H1 (cell line): ENCODE data around the gene FHL1. TPM values are rescaled to one million over a fixed set of nuclear protein-coding genes. Genes with fewer than 3 reads are reported as not detected.

Experiments
- CTCF ChIA-PET: fragments of 300-600 bp; sonication (Branson Sonifier 250); formaldehyde crosslinking; loops from one replicate; lab custom pipeline; 2021; ENCODE audit not compliant: partially characterized antibody; lab: Charles Lee
- POLR2A ChIA-PET: fragments of 300-600 bp; sonication (Branson Sonifier 250); formaldehyde crosslinking; loops from one replicate; lab custom pipeline; 2021; ENCODE audit warnings: inconsistent platforms; ENCODE audit not compliant: partially characterized antibody; lab: Charles Lee
- DNase-seq, 2 experiments: peaks; one replicate each; pipeline versions ENCODE4 v3.0.0 to v3.0.0-alpha.2; 2010 to 2022; ENCODE audit warnings: low spot score in 2 of 2, low read depth in 1 of 2, mixed read lengths in 1 of 2
- FAIRE-seq: peaks from 2 replicates; lab custom pipeline; 2011; peaks lifted over from hg19 to GRCh38; lab: Jason Lieb, UNC
- H2AFZ ChIP-seq: 2 replicates; pipeline ENCODE4 v1.8.1; 2012; ENCODE audit warnings: low read length, inconsistent platforms
- H2AK5ac ChIP-seq: 2 replicates; pipeline ENCODE4 v1.6.1; 2013; ENCODE audit warnings: low read depth, low read length
- H2BK120ac ChIP-seq: replicated peaks from 2 replicates; pipeline ENCODE3; 2013; ENCODE audit warnings: low read depth, low read length, inconsistent platforms
- H2BK12ac ChIP-seq: 2 replicates; pipeline ENCODE4 v1.6.1; 2013; ENCODE audit warnings: low read depth, low read length
- H2BK15ac ChIP-seq: 2 replicates; pipeline ENCODE4 v1.6.1; 2013; ENCODE audit warnings: low read length
- H2BK20ac ChIP-seq: 2 replicates; pipeline ENCODE4 v1.6.1; 2013; ENCODE audit warnings: low read length
- H2BK5ac ChIP-seq: 2 replicates; pipeline ENCODE4 v1.6.1; 2013; ENCODE audit warnings: low read depth, low read length
- H3K14ac ChIP-seq: 2 replicates; pipeline ENCODE4 v1.6.1; 2013; ENCODE audit warnings: inconsistent platforms; ENCODE audit not compliant: insufficient read length
- H3K18ac ChIP-seq: 2 replicates; pipeline ENCODE4 v1.6.1; 2013; ENCODE audit warnings: low read length; ENCODE audit errors: extremely low read depth
- H3K23ac ChIP-seq: 2 replicates; pipeline ENCODE4 v1.6.1; 2013; ENCODE audit warnings: inconsistent platforms; ENCODE audit not compliant: insufficient read length
- H3K23me2 ChIP-seq: 2 replicates; pipeline ENCODE4 v1.6.1; 2013; ENCODE audit warnings: low read depth, low read length
- H3K27ac ChIP-seq: 2 replicates; pipeline ENCODE4 v1.6.1; 2011; ENCODE audit warnings: low read depth, low read length, inconsistent platforms
- H3K27me3 ChIP-seq, 4 experiments: replicated peaks in 1 of 4; 1 replicate in 1 of 4; 2 replicates in 3 of 4; pipeline versions ENCODE4 v1.6.1 to v1.8.1; 2011 to 2013; ENCODE audit warnings: low read length in 3 of 4, mild to moderate bottlenecking in 3 of 4, inconsistent platforms in 2 of 4, mixed read lengths in 2 of 4, moderate library complexity in 1 of 4; ENCODE audit not compliant: control insufficient read depth in 3 of 4, insufficient read depth in 3 of 4; ENCODE audit errors: extremely low read depth in 1 of 4
- H3K36me3 ChIP-seq, 4 experiments: 2 replicates each; pipeline versions ENCODE4 v1.6.1 to v1.8.1; 2011 to 2013; ENCODE audit warnings: mild to moderate bottlenecking in 4 of 4, low read length in 3 of 4, moderate library complexity in 2 of 4, control low read depth in 1 of 4, inconsistent platforms in 1 of 4; ENCODE audit not compliant: insufficient read depth in 4 of 4, control insufficient read depth in 2 of 4
- H3K4ac ChIP-seq: replicated peaks from 2 replicates; pipeline ENCODE3; 2013; ENCODE audit warnings: low read length, low read depth, mixed read lengths, inconsistent platforms; ENCODE audit not compliant: insufficient read length
- H3K4me1 ChIP-seq, 4 experiments: replicated peaks in 1 of 4; 1 replicate in 1 of 4; 2 replicates in 3 of 4; pipeline versions ENCODE4 v1.6.1 to v1.8.1; 2011 to 2013; ENCODE audit warnings: low read length in 3 of 4, inconsistent platforms in 2 of 4, mixed read lengths in 1 of 4; ENCODE audit not compliant: insufficient read depth in 4 of 4, control insufficient read depth in 3 of 4
- H3K4me2 ChIP-seq, 2 experiments: 2 replicates each; pipeline versions ENCODE4 v1.6.1 to v1.8.1; 2011 to 2013; ENCODE audit warnings: low read depth in 2 of 2, low read length in 2 of 2, control low read depth in 1 of 2, inconsistent platforms in 1 of 2, mild to moderate bottlenecking in 1 of 2; ENCODE audit not compliant: insufficient read depth in 1 of 2
- H3K4me3 ChIP-seq, 4 experiments: fragments of 200-600, 300-600 bp in 1 of 4; sonication (generic), shearing (Covaris generic), sonication (Bioruptor Twin) in 1 of 4; 2 replicates each; pipeline versions ENCODE4 v1.5.1 to v1.8.1; 2011 to 2016; ENCODE audit warnings: low read length in 4 of 4, low read depth in 3 of 4, control low read depth in 2 of 4, inconsistent platforms in 2 of 4, mild to moderate bottlenecking in 2 of 4, mixed read lengths in 1 of 4, moderate library complexity in 1 of 4; ENCODE audit not compliant: insufficient read depth in 2 of 4; ENCODE audit errors: extremely low read depth in 1 of 4
- H3K56ac ChIP-seq: replicated peaks from 2 replicates; pipeline ENCODE3; 2013; ENCODE audit warnings: low read depth, mild to moderate bottlenecking, mixed read lengths, low read length, inconsistent platforms; ENCODE audit not compliant: insufficient read length
- H3K79me1 ChIP-seq: 2 replicates; pipeline ENCODE4 v1.6.1; 2013; ENCODE audit warnings: low read depth, low read length, control low read depth
- H3K79me2 ChIP-seq, 2 experiments: 2 replicates each; pipeline versions ENCODE4 v1.6.1 to v1.8.1; 2012 to 2013; ENCODE audit warnings: low read length in 2 of 2, mild to moderate bottlenecking in 2 of 2, inconsistent platforms in 1 of 2; ENCODE audit not compliant: insufficient read depth in 2 of 2, control insufficient read depth in 1 of 2
- H3K9ac ChIP-seq, 4 experiments: replicated peaks in 1 of 4; 1 replicate in 1 of 4; 2 replicates in 3 of 4; pipeline versions ENCODE4 v1.6.1 to v1.8.1; 2011 to 2013; ENCODE audit warnings: low read depth in 3 of 4, low read length in 3 of 4, control low read depth in 2 of 4, mild to moderate bottlenecking in 2 of 4, moderate library complexity in 2 of 4, inconsistent platforms in 1 of 4; ENCODE audit errors: extremely low read depth in 1 of 4
- H3K9me3 ChIP-seq, 2 experiments: 2 replicates each; pipeline versions ENCODE4 v1.6.1 to v1.8.1; 2012 to 2013; ENCODE audit warnings: mild to moderate bottlenecking in 2 of 2, moderate library complexity in 2 of 2, control low read depth in 1 of 2, inconsistent platforms in 1 of 2, low read depth in 1 of 2, low read length in 1 of 2, mixed read lengths in 1 of 2; ENCODE audit not compliant: insufficient read depth in 2 of 2
- H4K20me1 ChIP-seq, 2 experiments: replicated peaks in 1 of 2; 2 replicates each; pipeline versions ENCODE3 to v1.8.1; 2011 to 2013; ENCODE audit warnings: inconsistent platforms in 2 of 2, low read length in 2 of 2, mild to moderate bottlenecking in 1 of 2; ENCODE audit not compliant: insufficient read depth in 2 of 2, control insufficient read depth in 1 of 2
- H4K5ac ChIP-seq: 2 replicates; pipeline ENCODE4 v1.6.1; 2013; ENCODE audit warnings: low read length, low read depth, mixed read lengths, inconsistent platforms; ENCODE audit not compliant: insufficient read length
- H4K8ac ChIP-seq: 2 replicates; pipeline ENCODE4 v1.8.0; 2013; ENCODE audit warnings: mild to moderate bottlenecking, moderate library complexity, low read length, inconsistent platforms; ENCODE audit not compliant: insufficient read depth; ENCODE audit errors: extremely low read depth
- H4K91ac ChIP-seq: replicated peaks from 2 replicates; pipeline ENCODE3; 2013; ENCODE audit warnings: low read length, mixed read lengths, inconsistent platforms; ENCODE audit not compliant: insufficient read length
- ASH2L ChIP-seq: fragments of 200-600, 300-600 bp; sonication (generic); IDR thresholded peaks from one replicate; pipeline ENCODE4 v1.7.1; 2017; ENCODE audit warnings: low read length
- BCL11A ChIP-seq, 2 experiments: IDR thresholded peaks; one replicate each; pipeline ENCODE4 v1.6.1; 2011; ENCODE audit warnings: low read depth in 2 of 2, low read length in 2 of 2, mild to moderate bottlenecking in 2 of 2
- FOSL1 ChIP-seq: IDR thresholded peaks from 2 replicates; pipeline ENCODE4 v1.6.1; 2011; ENCODE audit warnings: mild to moderate bottlenecking, low read depth, low read length, moderate library complexity; ENCODE audit not compliant: insufficient read depth
- GABPA ChIP-seq: IDR thresholded peaks from 2 replicates; pipeline ENCODE4 v1.6.1; 2011; ENCODE audit warnings: mild to moderate bottlenecking, low read length, moderate library complexity, borderline replicate concordance; ENCODE audit not compliant: insufficient read depth
- JUN ChIP-seq: IDR thresholded peaks from 2 replicates; pipeline ENCODE4 v1.6.1; 2011; ENCODE audit warnings: low read depth, mild to moderate bottlenecking, improper control_type of control experiment, low read length
- NRF1 ChIP-seq: IDR thresholded peaks from 2 replicates; pipeline ENCODE4 v1.6.1; 2011; ENCODE audit warnings: mild to moderate bottlenecking, low read depth, low read length, improper control_type of control experiment
- RAD21 ChIP-seq, 2 experiments: IDR thresholded peaks in 1 of 2; conservative IDR thresholded peaks in 1 of 2; 2 replicates each; pipeline ENCODE4 v1.6.1; 2011; ENCODE audit warnings: low read depth in 2 of 2, low read length in 2 of 2, improper control_type of control experiment in 1 of 2, inconsistent platforms in 1 of 2, mild to moderate bottlenecking in 1 of 2, moderate library complexity in 1 of 2
- RXRA ChIP-seq: IDR thresholded peaks from 2 replicates; pipeline ENCODE4 v1.6.1; 2011; ENCODE audit warnings: low read depth, mild to moderate bottlenecking, low read length, moderate library complexity; ENCODE audit not compliant: insufficient read depth
- SAP30 ChIP-seq: fragments of 300-600 bp; sonication (generic); IDR thresholded peaks from 2 replicates; pipeline ENCODE4 v1.7.1; 2012; ENCODE audit warnings: low read length, moderate library complexity, mild to moderate bottlenecking, inconsistent platforms; ENCODE audit not compliant: insufficient read depth, insufficient replicate concordance
- SIN3A ChIP-seq, 2 experiments: IDR thresholded peaks in 1 of 2; conservative IDR thresholded peaks in 1 of 2; 2 replicates each; pipeline ENCODE4 v1.6.1; 2011 to 2012; ENCODE audit warnings: low read length in 2 of 2, improper control_type of control experiment in 1 of 2, low read depth in 1 of 2, mild to moderate bottlenecking in 1 of 2
- TAF7 ChIP-seq: optimal IDR thresholded peaks from 2 replicates; pipeline ENCODE3; 2011; ENCODE audit warnings: low read depth, mild to moderate bottlenecking, inconsistent platforms, low read length, moderate library complexity, borderline replicate concordance
- ZNF274 ChIP-seq: IDR thresholded peaks from 2 replicates; pipeline ENCODE4 v1.7.0; 2012; ENCODE audit warnings: low read length, borderline replicate concordance; ENCODE audit errors: extremely low read depth
- polyA plus RNA-seq, 7 experiments: library from polyadenylated mRNA; depleted of rRNA in 3 of 7; stranded (reverse) in 5 of 7; unstranded in 2 of 7; fragments of >200 nt in 5 of 7; fragments of 200-250 nt in 2 of 7; gene quantifications; 1 replicate in 5 of 7; 2 replicates in 1 of 7; 4 replicates in 1 of 7; pipeline versions ENCODE4 v1.2.1 to v1.2.3, GENCODE V29; 2011 to 2013; ENCODE audit warnings: missing spikeins in 2 of 7, mixed read lengths in 2 of 7
- total RNA-seq: library from RNA; stranded (reverse); fragmentation: NEBNext Ultra II Directional; extraction: Animal tissue kit (Norgen Biotek cat#: 25700); gene quantifications from 2 replicates; pipeline ENCODE4 v1.2.1, GENCODE V29; 2021
- TF ChIP-seq, protein P1 (sequence below): IDR thresholded peaks from 2 replicates; pipeline ENCODE4 v1.6.1; 2012; ENCODE audit warnings: inconsistent platforms

FHL1 gene
- total and polyA plus RNA-seq, 2 of the 8 experiments (the other 6 are each of a cell fraction or from before 2014, with no cell fraction given) = 45.0 to 56.5 TPM

DNA sequence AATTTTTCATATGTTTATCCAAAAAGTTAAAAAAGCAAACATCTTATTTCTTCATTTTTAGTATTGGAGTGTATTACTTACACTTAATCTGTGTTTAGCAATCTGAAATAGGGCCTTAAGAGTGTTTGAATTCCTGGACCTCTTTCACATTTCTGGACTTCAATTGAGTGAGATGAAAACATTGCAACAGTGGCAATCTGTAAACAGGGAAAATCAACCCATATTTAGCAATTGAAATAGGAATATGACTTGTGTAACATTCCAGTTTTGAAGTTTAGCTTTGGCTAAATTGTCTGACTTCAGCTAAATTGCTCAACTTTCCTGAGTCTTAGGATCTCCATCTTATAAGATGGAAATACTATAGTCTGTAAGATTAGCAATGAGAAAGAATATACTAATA lies 34.6 kb upstream of the FHL1 start:
- H4K20me1 ChIP-seq = no peaks in the 10 kb centered on the region
- no peak overlapping the region for H2AFZ ChIP-seq
- H3K27me3 ChIP-seq = no peaks in the 10 kb centered on the region
- no peaks in the 10 kb centered on the region for H3K9me3 ChIP-seq
- H3K4me3 ChIP-seq = no peak overlapping the region
- no peak for FAIRE-seq
- ChIA-PET CTCF (no interaction called here), POLR2A (no interaction called here)
- H3K56ac ChIP-seq = no peak overlapping the region
- DNase-seq = no peak
- no peak overlapping the region for H2BK15ac ChIP-seq
- no peak overlapping the region for H2BK20ac ChIP-seq
- H2BK5ac ChIP-seq = no peak overlapping the region
- H3K4me1 ChIP-seq = no peaks in the 10 kb centered on the region
- no peak overlapping the region for H3K9ac ChIP-seq
- no peaks in the 10 kb centered on the region for H3K79me2 ChIP-seq
- H3K4me2 ChIP-seq = no peak overlapping the region
- H4K8ac ChIP-seq = no peak overlapping the region
- no peak overlapping the region for H2BK120ac ChIP-seq
- H3K4ac ChIP-seq = no peak overlapping the region
- H3K18ac ChIP-seq = no peak overlapping the region
- H3K23me2 ChIP-seq = no peaks in the 10 kb centered on the region
- H3K27ac ChIP-seq = no peak overlapping the region
- H3K14ac ChIP-seq = no peak overlapping the region
- no peak overlapping the region for H3K23ac ChIP-seq
- no peaks in the 10 kb centered on the region for H3K36me3 ChIP-seq
- H2BK12ac ChIP-seq = no peak overlapping the region
- no peak overlapping the region for H4K91ac ChIP-seq
- no peak overlapping the region for H4K5ac ChIP-seq
- no peak overlapping the region for H2AK5ac ChIP-seq
- no peaks in the 10 kb centered on the region for H3K79me1 ChIP-seq
- TF ChIP-seq SIN3A (conservative IDR thresholded peaks at IDR 0.05 in 1 of 2, IDR thresholded peaks at IDR 0.05 in 1 of 2; ENCODE audit: low read depth in 1 of 2, low read length in 2 of 2) = no peak
- no peak for TF ChIP-seq JUN
- no peak for TF ChIP-seq ZNF274
- TF ChIP-seq GABPA = no peak
- no peak for TF ChIP-seq RXRA
- TF ChIP-seq, protein P1, sequence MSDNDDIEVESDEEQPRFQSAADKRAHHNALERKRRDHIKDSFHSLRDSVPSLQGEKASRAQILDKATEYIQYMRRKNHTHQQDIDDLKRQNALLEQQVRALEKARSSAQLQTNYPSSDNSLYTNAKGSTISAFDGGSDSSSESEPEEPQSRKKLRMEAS = no peak
- no peak for TF ChIP-seq ASH2L
- no peak for TF ChIP-seq TAF7
- TF ChIP-seq SAP30 = no peak
- no peak for TF ChIP-seq RAD21 (IDR thresholded peaks at IDR 0.05 in 1 of 2, conservative IDR thresholded peaks at IDR 0.05 in 1 of 2; ENCODE audit: low read depth in 2 of 2, low read length in 2 of 2)
- TF ChIP-seq FOSL1 = no peak
- TF ChIP-seq NRF1 = no peak
- TF ChIP-seq BCL11A (IDR thresholded peaks at IDR 0.05; ENCODE audit: low read depth in 2 of 2, low read length in 2 of 2) = no peak
